Peyer's patch (tissue), 4 donors: Measurements from ENCODE around the gene MAD1L1.

Experiments
- POLR2A ChIP-seq, 2 donors: fragments of 450-650 bp; IDR thresholded peaks; one replicate each; pipeline ENCODE4 v1.5.1; 2017; ENCODE audit warnings: antibody characterized with exemption in 2 of 2, mild to moderate bottlenecking in 2 of 2, moderate library complexity in 2 of 2
- TF ChIP-seq, protein P1 (sequence below), 6 experiments: fragments of 450-650 bp in 4 of 6; fragments of 200-600 bp in 2 of 6; sonication (generic) in 1 of 6; IDR thresholded peaks; one replicate each; pipeline ENCODE4 v1.5.1; 2017 to 2019; ENCODE audit warnings: antibody characterized with exemption in 6 of 6, mild to moderate bottlenecking in 3 of 6, moderate library complexity in 1 of 6

DNA sequence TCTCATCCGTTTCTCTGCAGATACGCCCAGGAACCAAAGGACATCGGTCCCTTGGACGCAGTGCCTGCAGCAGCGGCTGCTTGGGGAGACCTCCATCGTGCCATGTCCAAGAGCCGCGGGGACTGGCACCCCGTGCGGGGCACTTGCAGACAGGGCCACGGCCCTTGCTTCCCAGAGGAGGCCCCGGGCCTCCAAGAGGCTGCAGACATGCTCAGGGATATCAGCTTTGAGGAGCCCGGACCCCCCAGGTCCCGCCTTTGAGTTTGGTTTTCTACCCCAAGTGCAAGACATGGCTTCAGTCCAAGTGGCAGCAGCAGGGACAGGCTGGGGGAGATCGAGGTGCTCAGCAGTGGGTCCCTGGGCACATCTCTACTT, 283.1 kb downstream of the MAD1L1 start:
- TF ChIP-seq, protein P1, sequence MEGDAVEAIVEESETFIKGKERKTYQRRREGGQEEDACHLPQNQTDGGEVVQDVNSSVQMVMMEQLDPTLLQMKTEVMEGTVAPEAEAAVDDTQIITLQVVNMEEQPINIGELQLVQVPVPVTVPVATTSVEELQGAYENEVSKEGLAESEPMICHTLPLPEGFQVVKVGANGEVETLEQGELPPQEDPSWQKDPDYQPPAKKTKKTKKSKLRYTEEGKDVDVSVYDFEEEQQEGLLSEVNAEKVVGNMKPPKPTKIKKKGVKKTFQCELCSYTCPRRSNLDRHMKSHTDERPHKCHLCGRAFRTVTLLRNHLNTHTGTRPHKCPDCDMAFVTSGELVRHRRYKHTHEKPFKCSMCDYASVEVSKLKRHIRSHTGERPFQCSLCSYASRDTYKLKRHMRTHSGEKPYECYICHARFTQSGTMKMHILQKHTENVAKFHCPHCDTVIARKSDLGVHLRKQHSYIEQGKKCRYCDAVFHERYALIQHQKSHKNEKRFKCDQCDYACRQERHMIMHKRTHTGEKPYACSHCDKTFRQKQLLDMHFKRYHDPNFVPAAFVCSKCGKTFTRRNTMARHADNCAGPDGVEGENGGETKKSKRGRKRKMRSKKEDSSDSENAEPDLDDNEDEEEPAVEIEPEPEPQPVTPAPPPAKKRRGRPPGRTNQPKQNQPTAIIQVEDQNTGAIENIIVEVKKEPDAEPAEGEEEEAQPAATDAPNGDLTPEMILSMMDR (IDR thresholded peaks at IDR 0.05) = no peak
- TF ChIP-seq POLR2A (IDR thresholded peaks at IDR 0.05) = no peak
